GM18526 (cell line): ENCODE results near the gene FOXA3.

Experiments used
- POLR2A ChIP-seq: IDR thresholded peaks from 3 replicates; pipeline ENCODE4 v1.6.1; 2011; ENCODE audit not compliant: insufficient read length; ENCODE audit errors: extremely low read depth

FOXA3 gene

GRCh38 chr19:45862564-45863334 lies 1.4 kb upstream of the FOXA3 start, which contains the start of gene SYMPK:
TSS of gene SYMPK (minus strand) at chr19:45863147. CDS start at chr19:45854495, 8,652 bp downstream.
- TF ChIP-seq POLR2A = peak; percentile 65

- no peak for TF ChIP-seq POLR2A
Measured at GRCh38 chr19:45863335-45863839, 739 bp upstream of the FOXA3 start.

GRCh38 chr19:45864629-45865082 lies 530 bp downstream of the FOXA3 start:
- TF ChIP-seq POLR2A = no peak

- TF ChIP-seq POLR2A = no peak
Measured at GRCh38 chr19:45865269-45865948, 1.3 kb downstream of the FOXA3 start.

- TF ChIP-seq POLR2A = no peak
Measured at GRCh38 chr19:45866400-45867176, 2.5 kb downstream of the FOXA3 start.

GRCh38 chr19:45870798-45871197 lies 6.7 kb downstream of the FOXA3 start:
- no peak for TF ChIP-seq POLR2A

- TF ChIP-seq POLR2A = no peak
Measured at GRCh38 chr19:45872095-45872919, 8.2 kb downstream of the FOXA3 start.

- TF ChIP-seq POLR2A = no peak
Measured at GRCh38 chr19:45873219-45873772, 9.2 kb downstream of the FOXA3 start.

- no peak for TF ChIP-seq POLR2A
Measured at GRCh38 chr19:45874620-45874966, 10.5 kb downstream of the FOXA3 start.

- no peak for TF ChIP-seq POLR2A
Measured at GRCh38 chr19:45876161-45876410, 12.0 kb downstream of the FOXA3 start.

- no peak for TF ChIP-seq POLR2A
Measured at GRCh38 chr19:45876411-45877197, 12.5 kb downstream of the FOXA3 start.

- no peak for TF ChIP-seq POLR2A
Measured at GRCh38 chr19:45878043-45878794, 14.1 kb downstream of the FOXA3 start.

- TF ChIP-seq POLR2A = no peak
Measured at GRCh38 chr19:45879055-45879454, 14.9 kb downstream of the FOXA3 start.
